ENCODE data around the gene SLC26A4. TPM values are rescaled to one million over a fixed set of nuclear protein-coding genes. Genes with fewer than 3 reads are reported as not detected.
A peak's percentile ranks its signal among the peaks of the same experiment; 100 is the strongest.

Gene SLC26A4
- total and polyA plus RNA-seq, 9 of the 15 experiments (the other 6 are each of a cell fraction or from before 2014, with no cell fraction given), result 0.09 to 1.2 (median 0.33) TPM

- no peak for DNase-seq (ENCODE audit: extremely low read depth in 1 of 4, low spot score in 3 of 4)
- no peak for TF ChIP-seq ZBTB11 (CRISPR knock-in tag; IDR thresholded peaks at IDR 0.05)
- peak; percentile 62 for TF ChIP-seq MAFG (tag; conservative IDR thresholded peaks at IDR 0.05)
- no peak for TF ChIP-seq CC2D1A (IDR thresholded peaks at IDR 0.05)
- TF ChIP-seq SMAD4 (CRISPR knock-in tag; conservative IDR thresholded peaks at IDR 0.05), result no peak
- peak; percentile 51 for TF ChIP-seq MAFF (IDR thresholded peaks at IDR 0.05; ENCODE audit: low read length)
- TF ChIP-seq RCOR1 (IDR thresholded peaks at IDR 0.05; ENCODE audit: borderline replicate concordance in 1 of 2, low read depth in 2 of 2, low read length in 2 of 2), result no peak
- TF ChIP-seq ZNF121 (CRISPR knock-in tag; conservative IDR thresholded peaks at IDR 0.05), result no peak
- no peak for TF ChIP-seq ZNF507 (tag; conservative IDR thresholded peaks at IDR 0.05)
- TF ChIP-seq C11orf30 (IDR thresholded peaks at IDR 0.05; ENCODE audit: low read depth), result peak; percentile 83
- TF ChIP-seq ZNF316 (IDR thresholded peaks at IDR 0.05), result peak; percentile 83
- TF ChIP-seq MAFK (IDR thresholded peaks at IDR 0.05; ENCODE audit: low read length), result peak; percentile 22; the same call in 1 of the 2 replicates
- no peaks in the 10 kb centered on the region for H3K9me3 ChIP-seq (replicated peaks; ENCODE audit: control insufficient read depth, insufficient read depth, low read depth, low read length)
- in situ Hi-C loops (cut with MboI) (no loop called here), intact Hi-C loops (cut with micrococcal nuclease) (no loop called here)
- H3K4me1 ChIP-seq (replicated peaks in 1 of 2; ENCODE audit: control insufficient read depth in 2 of 2, insufficient read depth in 2 of 2, low read length in 2 of 2), result no peaks in the 10 kb centered on the region
- no peak overlapping the region for H3K9ac ChIP-seq (ENCODE audit: insufficient read depth in 1 of 2, low read depth in 2 of 2, low read length in 2 of 2)
- no peak overlapping the region for H2AFZ ChIP-seq (ENCODE audit: low read depth, low read length)
- no peaks in the 10 kb centered on the region for H3K79me2 ChIP-seq (ENCODE audit: control insufficient read depth, insufficient read depth, low read length)
- ATAC-seq, result no peak
- no peak for FAIRE-seq
- H3K36me3 ChIP-seq (ENCODE audit: control insufficient read depth, insufficient read depth, low read length), result peaks cover 71% of the 10 kb centered on the region
- H3K27ac ChIP-seq (ENCODE audit: extremely low read depth, low read depth, low read length), result no peak overlapping the region
- BruUV-seq (replicated peaks), result no TSS peak
- POLR2A ChIA-PET, result no interaction called here
- H3K4me2 ChIP-seq (ENCODE audit: insufficient read depth, low read length), result no peak overlapping the region
- WGBS (ENCODE audit: insufficient coverage, low coverage, missing lambda C conversion rate), result 52% methylated on average over 1 of the region's 1 CpG
- no peak overlapping the region for H3K4me3 ChIP-seq
- CTCF ChIA-PET (ENCODE audit: low intra/inter-chr PET ratio), result no interaction called here
- no peaks in the 10 kb centered on the region for H4K20me1 ChIP-seq (replicated peaks; ENCODE audit: control insufficient read depth, insufficient read depth, low read length)
- no peaks in the 10 kb centered on the region for H3K9me1 ChIP-seq (ENCODE audit: control insufficient read depth, insufficient read depth, low read length)
- no peaks in the 10 kb centered on the region for H3K27me3 ChIP-seq (ENCODE audit: control insufficient read depth in 2 of 2, insufficient read depth in 2 of 2, low read length in 2 of 2)
Observed at GRCh38 chr7:107613439-107613838, 47.2 kb upstream of the SLC26A4 start.
